Activated CD4-positive, alpha-beta T cell treated with anti-CD3 and anti-CD28 coated beads for 36 hours (primary cell): ENCODE data around the gene ATP5MC2. TPM values are rescaled to one million over a fixed set of nuclear protein-coding genes. Genes with fewer than 3 reads are reported as not detected.
"Not testable (repeated sequence)": the region's sequence is repeated elsewhere in the genome, so short reads cannot be mapped to it uniquely, and the experiment has no call there.

Experiments used
- ATAC-seq: fragments of 200-7000 bp; cut with Tn5 transposase; one replicate; pipeline ENCODE4 v1.10.0; 2021; ENCODE audit warnings: mild to moderate bottlenecking, moderate library complexity
- CTCF ChIA-PET: fragments of 350-600 bp; sonication (Branson Sonifier 250); formaldehyde crosslinking; loops from one replicate; lab custom pipeline; 2021; ENCODE audit warnings: antibody characterized with exemption; lab: Charles Lee
- POLR2A ChIA-PET: fragments of 350-600 bp; sonication (Branson Sonifier 250); formaldehyde crosslinking; loops from one replicate; lab custom pipeline; 2021; ENCODE audit warnings: antibody characterized with exemption, inconsistent platforms; lab: Charles Lee
- DNase-seq: peaks from one replicate; pipeline ENCODE4 v3.0.0-alpha.2; 2020
- H3K27ac Mint-ChIP-seq: one replicate; pipeline ENCODE4 v1.8.0; 2021; ENCODE audit warnings: mixed read lengths
- H3K27me3 Mint-ChIP-seq: one replicate; pipeline ENCODE4 v1.8.0; 2021; ENCODE audit warnings: mixed read lengths
- H3K36me3 Mint-ChIP-seq: one replicate; pipeline ENCODE4 v1.8.0; 2021; ENCODE audit warnings: low read depth, mixed read lengths
- H3K4me1 Mint-ChIP-seq: one replicate; pipeline ENCODE4 v1.8.0; 2021; ENCODE audit warnings: mixed read lengths
- H3K4me3 Mint-ChIP-seq: one replicate; pipeline ENCODE4 v1.8.0; 2021; ENCODE audit warnings: mild to moderate bottlenecking, moderate library complexity, mixed read lengths
- H3K9me3 Mint-ChIP-seq: one replicate; pipeline ENCODE4 v1.8.0; 2021; ENCODE audit warnings: low read depth, mixed read lengths
- intact Hi-C, 2 experiments: fragments of 100-400 bp; cut with DNase I in 1 of 2; cut with micrococcal nuclease in 1 of 2; formaldehyde crosslinking; loops; one replicate each; pipeline versions ENCODE4 v1.14.2 to v1.15.1; 2022 to 2024; cut with DNase I, micrococcal nuclease
- total RNA-seq, 2 experiments: library from RNA; stranded (reverse); gene quantifications; one replicate each; pipeline ENCODE4 v1.2.3, GENCODE V29; 2021

Gene ATP5MC2
- total RNA-seq = 100 to 1,000 TPM; 356 to 415 TPM

DNA sequence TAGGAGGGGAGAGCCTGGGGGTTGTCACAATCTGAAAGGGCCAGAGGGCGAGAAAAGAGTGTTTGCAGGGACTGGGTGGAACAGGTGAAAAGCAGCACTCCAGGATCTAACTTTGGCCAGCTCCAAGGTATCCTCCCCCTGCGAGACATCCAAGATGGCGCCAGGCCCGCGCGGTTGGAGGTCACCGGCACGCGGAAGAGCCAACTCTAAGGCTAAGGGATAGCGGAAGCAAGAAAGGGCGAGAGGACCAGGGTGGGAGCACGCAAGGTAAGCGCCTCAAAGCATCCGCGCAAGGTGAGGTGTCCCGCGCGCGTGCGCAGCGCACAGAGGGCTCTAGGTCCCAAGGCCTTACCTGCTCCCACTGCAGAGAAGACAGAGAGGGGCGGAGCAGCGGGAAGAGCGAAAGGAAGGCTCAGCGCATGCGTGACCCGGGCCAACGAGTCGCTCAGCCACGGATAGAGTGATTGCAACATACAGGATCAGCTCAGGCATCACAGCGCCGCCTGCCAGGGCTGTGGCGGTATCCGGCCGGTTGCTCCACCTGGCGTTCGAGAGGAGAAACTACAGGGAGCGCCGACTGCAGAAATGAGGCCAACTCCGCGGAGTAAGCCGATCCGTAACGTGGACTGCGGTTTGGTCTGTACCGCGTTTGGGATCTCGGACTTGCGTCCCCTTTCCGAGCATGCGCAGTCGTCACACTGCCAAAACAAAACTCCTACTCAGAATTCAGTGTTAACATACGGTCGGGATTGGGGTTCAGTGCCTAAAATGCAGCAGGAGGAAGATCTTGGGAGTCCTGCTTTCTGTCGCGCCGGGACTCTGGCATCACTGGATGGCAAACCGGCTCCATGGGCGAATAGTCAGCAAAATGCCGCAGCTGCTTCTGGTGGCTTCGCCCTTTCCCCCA, at the start of gene ATP5MC2:
ATP5MC2 (minus strand) TSS at position 383 of the 907 bp plus-strand sequence. CDS start 3,469 bp downstream, outside the sequence.
- peaks cover 32% of the 10 kb centered on the region for H3K36me3 Mint-ChIP-seq
- H3K27me3 Mint-ChIP-seq = peaks cover 20% of the 10 kb centered on the region
- H3K4me1 Mint-ChIP-seq = peaks cover 28% of the 10 kb centered on the region
- H3K4me3 Mint-ChIP-seq = peak within 1 kb of the TSS; percentile 93
- CTCF ChIA-PET = interaction anchor here (0.5 to 6.6 kb wide), 35 partner anchors 11 to 619 kb away, joined by 3 to 103 read pairs (median 5); partner anchors contain the start of genes ATF7 and TARBP2
- no peaks in the 10 kb centered on the region for H3K9me3 Mint-ChIP-seq
- ATAC-seq (peak; percentile 96), DNase-seq (peak; percentile 99)
- peak within 1 kb of the TSS; percentile 95 for H3K27ac Mint-ChIP-seq
- intact Hi-C loops = loop anchor here (1.0 to 5.0 kb wide), 13 partner anchors 19 to 670 kb away; partner anchors contain the start of genes ATF7 (in 2 of the 2), AAAS (in 1 of the 2), CALCOCO1 (in 1 of the 2) and EIF4B (in 1 of the 2)
- POLR2A ChIA-PET = interaction anchor here (0.6 to 1.0 kb wide), 10 partner anchors 13 to 408 kb away, joined by 3 to 5 read pairs (median 3); partner anchors contain the start of genes ESPL1 and TARBP2

DNA sequence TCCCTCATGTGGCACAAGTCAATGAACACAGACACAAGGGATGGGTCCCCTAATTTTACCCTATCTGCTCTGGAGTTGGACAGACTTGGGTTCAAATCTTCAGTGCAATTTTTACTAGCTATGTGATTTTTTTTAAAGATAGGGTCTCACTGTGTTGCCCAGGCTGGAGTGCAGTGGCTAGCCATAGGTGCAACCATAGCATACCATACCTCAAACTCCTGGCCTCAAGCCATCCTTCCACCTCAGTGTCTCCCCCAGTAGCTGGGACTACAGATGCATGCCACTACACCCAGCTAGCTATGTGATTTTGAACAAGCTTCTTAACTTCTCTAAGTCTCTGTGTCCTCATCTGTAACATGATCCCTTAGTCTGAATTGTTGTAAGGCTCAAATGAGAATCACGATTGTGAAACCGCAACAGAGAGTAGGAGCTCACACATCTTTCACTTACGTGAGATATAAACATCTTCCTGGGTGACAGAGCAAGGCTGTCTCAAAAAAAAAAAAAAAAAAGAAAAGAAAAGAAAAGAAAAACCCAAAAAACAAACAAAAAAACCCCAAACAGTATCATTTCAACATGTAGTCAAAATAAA, 46.7 kb upstream of the ATP5MC2 start:
- intact Hi-C loops = no loop called here
- POLR2A ChIA-PET = no interaction called here
- no peaks in the 10 kb centered on the region for H3K9me3 Mint-ChIP-seq
- DNase-seq (no peak), ATAC-seq (no peak)
- H3K36me3 Mint-ChIP-seq = peaks cover 2% of the 10 kb centered on the region
- CTCF ChIA-PET = interaction anchor here (0.6 to 2.9 kb wide), 6 partner anchors 9 to 47 kb away, joined by 3 to 37 read pairs (median 5); partner anchors contain the start of gene ATP5MC2
- no peak overlapping the region for H3K27ac Mint-ChIP-seq
- no peak overlapping the region for H3K4me3 Mint-ChIP-seq
- H3K27me3 Mint-ChIP-seq = no peaks in the 10 kb centered on the region
- peaks cover 12% of the 10 kb centered on the region for H3K4me1 Mint-ChIP-seq

DNA sequence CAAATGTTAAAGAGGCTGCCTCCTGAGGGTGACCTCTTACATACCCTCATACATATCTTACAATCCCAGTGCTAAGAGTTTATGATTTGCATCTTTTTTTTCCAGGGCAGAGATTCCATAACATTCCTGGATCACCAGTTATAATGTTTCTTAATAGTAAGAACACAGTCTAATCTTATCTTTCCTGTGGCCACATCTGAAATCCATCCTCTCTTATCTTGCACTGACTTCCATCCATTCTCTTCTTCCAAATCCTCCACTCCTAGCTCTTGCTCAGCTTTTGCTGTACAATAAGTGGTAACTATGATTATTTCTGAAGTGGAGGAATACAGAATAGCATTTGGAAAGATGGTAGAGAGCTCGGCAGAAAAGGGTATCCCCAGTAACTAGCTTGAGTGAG, 45.1 kb upstream of the ATP5MC2 start:
- no peak overlapping the region for H3K27ac Mint-ChIP-seq
- POLR2A ChIA-PET = no interaction called here
- H3K36me3 Mint-ChIP-seq = peaks cover 4% of the 10 kb centered on the region

DNA sequence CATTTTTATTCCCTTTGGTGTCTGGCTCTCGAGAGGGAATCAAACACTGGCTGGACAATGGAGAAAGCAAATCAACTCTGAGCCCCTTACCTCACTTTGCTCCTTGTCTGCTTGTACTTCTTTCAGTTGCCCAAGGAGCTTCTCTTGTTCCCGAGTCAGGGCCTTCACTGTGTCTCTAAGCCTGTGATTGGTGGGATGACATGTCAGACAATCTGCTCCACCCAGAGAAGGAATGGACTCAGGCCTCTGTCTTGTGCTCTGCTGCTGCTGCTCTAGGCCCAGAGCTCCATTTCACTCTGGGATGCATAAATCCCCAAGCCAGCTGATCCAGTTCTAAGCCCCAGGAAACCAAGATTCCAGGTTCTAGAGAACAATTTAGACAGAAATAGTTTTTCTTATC, 43.8 kb upstream of the ATP5MC2 start:
- peaks cover 3% of the 10 kb centered on the region for H3K4me1 Mint-ChIP-seq
- peaks cover 4% of the 10 kb centered on the region for H3K36me3 Mint-ChIP-seq
- ATAC-seq (no peak), DNase-seq (no peak)
- CTCF ChIA-PET = interaction anchor here (1.1 to 1.7 kb wide), 4 partner anchors 8 to 27 kb away, joined by 3 to 6 read pairs (median 4); partner anchors contain the start of gene CALCOCO1
- intact Hi-C loops = no loop called here
- no peak overlapping the region for H3K27ac Mint-ChIP-seq
- no peaks in the 10 kb centered on the region for H3K27me3 Mint-ChIP-seq
- H3K9me3 Mint-ChIP-seq = no peaks in the 10 kb centered on the region
- no peak overlapping the region for H3K4me3 Mint-ChIP-seq
- POLR2A ChIA-PET = no interaction called here

More for the DNA sequence above, 45.1 kb upstream of the ATP5MC2 start:
- Mint-ChIP-seq H3K4me1 (peaks cover 3% of the 10 kb centered on the region), H3K4me3 (no peak overlapping the region), H3K9me3 (no peaks in the 10 kb centered on the region), H3K27me3 (no peaks in the 10 kb centered on the region)
- CTCF ChIA-PET = interaction anchor here (0.9 to 2.9 kb wide), 2 partner anchors 25 to 205 kb away, joined by 3 to 37 read pairs; no protein-coding TSS in a partner anchor
- DNase-seq (no peak), ATAC-seq (no peak)
- intact Hi-C loops = no loop called here

- H3K4me3 Mint-ChIP-seq, H3K4me1 Mint-ChIP-seq, POLR2A ChIA-PET, DNase-seq, ATAC-seq, H3K36me3 Mint-ChIP-seq, intact Hi-C loops, H3K27me3 Mint-ChIP-seq, H3K27ac Mint-ChIP-seq, H3K9me3 Mint-ChIP-seq: not testable (repeated sequence)
- CTCF ChIA-PET = interaction anchor here (1.7 kb wide), 2 partner anchors 16 to 27 kb away, joined by 5 to 6 read pairs; no protein-coding TSS in a partner anchor
Measured at GRCh38 chr12:53718567-53718966, 42.7 kb upstream of the ATP5MC2 start.

DNA sequence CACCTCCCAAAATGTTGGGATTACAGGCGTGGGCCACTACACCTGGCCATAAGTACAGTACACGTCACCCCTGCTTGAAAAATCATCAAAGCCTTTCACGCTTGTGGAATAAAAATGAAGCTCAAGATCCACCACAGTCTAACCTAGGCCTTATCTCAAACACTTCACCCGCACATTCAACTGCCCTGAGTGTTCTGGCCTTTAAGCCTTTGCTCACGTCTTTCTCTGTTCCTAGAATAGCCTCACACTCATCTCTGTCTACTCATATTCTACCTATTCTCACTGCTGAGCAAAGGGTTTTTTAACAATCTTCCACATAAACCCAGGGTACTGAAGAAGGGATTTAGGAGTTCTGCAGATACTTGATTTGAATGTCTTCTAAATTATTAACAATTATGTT, 41.4 kb upstream of the ATP5MC2 start:
- Mint-ChIP-seq H3K9me3 (no peaks in the 10 kb centered on the region), H3K4me1 (no peaks in the 10 kb centered on the region), H3K36me3 (peaks cover 4% of the 10 kb centered on the region), H3K27me3 (no peaks in the 10 kb centered on the region), H3K27ac (no peak overlapping the region), H3K4me3 (no peak overlapping the region)
- ChIA-PET POLR2A (interaction anchor here (0.6 kb wide), 1 partner anchor 44 kb away, joined by 4 read pairs; no protein-coding TSS in a partner anchor), CTCF (interaction anchor here (0.6 to 2.7 kb wide), 5 partner anchors 15 to 79 kb away, joined by 3 to 12 read pairs (median 7); no protein-coding TSS in a partner anchor)
- no peak for DNase-seq
- no peak for ATAC-seq
- intact Hi-C loops = no loop called here

- peaks cover 2% of the 10 kb centered on the region for H3K36me3 Mint-ChIP-seq
- ATAC-seq (no peak), DNase-seq (no peak)
- intact Hi-C loops = no loop called here
- no peaks in the 10 kb centered on the region for H3K4me1 Mint-ChIP-seq
- ChIA-PET POLR2A (no interaction called here), CTCF (interaction anchor here (0.9 to 1.8 kb wide), 4 partner anchors 12 to 43 kb away, joined by 4 to 14 read pairs (median 6); no protein-coding TSS in a partner anchor)
- H3K27ac Mint-ChIP-seq = no peak overlapping the region
- H3K27me3 Mint-ChIP-seq = no peaks in the 10 kb centered on the region
- no peak overlapping the region for H3K4me3 Mint-ChIP-seq
- H3K9me3 Mint-ChIP-seq = no peaks in the 10 kb centered on the region
Measured at GRCh38 chr12:53714004-53714403, 38.1 kb upstream of the ATP5MC2 start.

GRCh38 chr12:53713516-53713915, 37.6 kb upstream of the ATP5MC2 start:
- no peak for ATAC-seq
- ChIA-PET CTCF (interaction anchor here (0.6 to 1.8 kb wide), 4 partner anchors 11 to 197 kb away, joined by 3 to 14 read pairs (median 5); no protein-coding TSS in a partner anchor), POLR2A (no interaction called here)

GRCh38 chr12:53712059-53712643, 36.3 kb upstream of the ATP5MC2 start:
- no peak overlapping the region for H3K4me3 Mint-ChIP-seq
- ATAC-seq = no peak

More at GRCh38 chr12:53713516-53713915, 37.6 kb upstream of the ATP5MC2 start:
- H3K27ac Mint-ChIP-seq = no peak overlapping the region
- H3K4me3 Mint-ChIP-seq = no peak overlapping the region
- H3K9me3 Mint-ChIP-seq = no peaks in the 10 kb centered on the region
- peaks cover 2% of the 10 kb centered on the region for H3K36me3 Mint-ChIP-seq
- no peaks in the 10 kb centered on the region for H3K4me1 Mint-ChIP-seq
- no peaks in the 10 kb centered on the region for H3K27me3 Mint-ChIP-seq
- no peak for DNase-seq
- intact Hi-C loops = no loop called here

GRCh38 chr12:53710091-53710490, 34.2 kb upstream of the ATP5MC2 start:
- H3K27me3 Mint-ChIP-seq = peaks cover 14% of the 10 kb centered on the region
- no peak overlapping the region for H3K4me3 Mint-ChIP-seq
- H3K4me1 Mint-ChIP-seq = no peaks in the 10 kb centered on the region
- intact Hi-C loops = no loop called here
- DNase-seq (no peak), ATAC-seq (no peak)
- H3K9me3 Mint-ChIP-seq = no peaks in the 10 kb centered on the region
- no peak overlapping the region for H3K27ac Mint-ChIP-seq
- ChIA-PET POLR2A (no interaction called here), CTCF (interaction anchor here (0.7 to 4.6 kb wide), 3 partner anchors 33 to 162 kb away, joined by 3 to 27 read pairs (median 10); no protein-coding TSS in a partner anchor)
- no peaks in the 10 kb centered on the region for H3K36me3 Mint-ChIP-seq

More at GRCh38 chr12:53712059-53712643, 36.3 kb upstream of the ATP5MC2 start:
- peaks cover 6% of the 10 kb centered on the region for H3K27me3 Mint-ChIP-seq
- H3K4me1 Mint-ChIP-seq = no peaks in the 10 kb centered on the region
- no peaks in the 10 kb centered on the region for H3K9me3 Mint-ChIP-seq
- DNase-seq = no peak
- ChIA-PET POLR2A (no interaction called here), CTCF (no interaction called here)
- H3K36me3 Mint-ChIP-seq = no peaks in the 10 kb centered on the region
- H3K27ac Mint-ChIP-seq = no peak overlapping the region
- intact Hi-C loops = no loop called here
